OCI-LY3 (cell line): ENCODE results near the gene CXCL1.

Experiments
- H2AFZ ChIP-seq: fragments of 200-600, 300-600 bp; shearing (Covaris generic); 2 replicates; pipeline ENCODE4 v1.6.0; 2014; ENCODE audit warnings: antibody characterized with exemption, low read depth, low read length
- H3K27ac ChIP-seq: fragments of 200-600, 300-600 bp; sonication (generic); 2 replicates; pipeline ENCODE4 v1.5.1; 2014; ENCODE audit warnings: mild to moderate bottlenecking, low read length, moderate library complexity, mixed read lengths
- H3K27me3 ChIP-seq: fragments of 200-600, 300-600 bp; sonication (generic); 2 replicates; pipeline ENCODE4 v1.6.1; 2014; ENCODE audit warnings: low read depth, low read length, mixed read lengths
- H3K36me3 ChIP-seq: fragments of 200-600, 300-600 bp; sonication (generic); replicated peaks from 2 replicates; pipeline ENCODE3; 2014; ENCODE audit warnings: low read depth, low read length, mixed read lengths
- H3K4me1 ChIP-seq: fragments of 300-600, 200-600 bp; sonication (generic); 2 replicates; pipeline ENCODE4 v1.6.1; 2014; ENCODE audit warnings: low read length, mixed read lengths
- H3K4me2 ChIP-seq: fragments of 200-600, 300-600 bp; sonication (generic); 2 replicates; pipeline ENCODE4 v1.6.1; 2014; ENCODE audit warnings: low read length, mixed read lengths
- H3K4me3 ChIP-seq: fragments of 300-600, 200-600 bp; sonication (generic); 2 replicates; pipeline ENCODE4 v1.5.1; 2014; ENCODE audit warnings: antibody characterized with exemption, mild to moderate bottlenecking, low read length, moderate library complexity
- H3K79me2 ChIP-seq: fragments of 300-600, 200-600 bp; shearing (Covaris generic); 2 replicates; pipeline ENCODE4 v1.6.1; 2014; ENCODE audit warnings: mild to moderate bottlenecking, low read length, mixed read lengths
- H3K9ac ChIP-seq: fragments of 300-600, 200-600 bp; shearing (Covaris generic); 2 replicates; pipeline ENCODE4 v1.6.0; 2014; ENCODE audit warnings: mild to moderate bottlenecking, low read length, moderate library complexity
- H3K9me3 ChIP-seq: fragments of 200-600, 300-600 bp; shearing (Covaris generic); 2 replicates; pipeline ENCODE4 v1.6.1; 2014; ENCODE audit warnings: low read length, mixed read lengths; ENCODE audit not compliant: insufficient read depth
- H4K20me1 ChIP-seq: fragments of 200-600, 300-600 bp; sonication (generic); 2 replicates; pipeline ENCODE4 v1.6.1; 2016; ENCODE audit warnings: low read length, mixed read lengths; ENCODE audit not compliant: insufficient read depth
- CTCF ChIP-seq: fragments of 200-600, 300-600 bp; sonication (generic); IDR thresholded peaks from 2 replicates; pipeline ENCODE4 v1.5.1; 2014; ENCODE audit warnings: antibody characterized with exemption, low read length, low read depth
- EZH2phosphoT487 ChIP-seq: fragments of 200-600 bp; shearing (Covaris generic); IDR thresholded peaks from 2 replicates; pipeline ENCODE4 v1.6.1; 2018; ENCODE audit warnings: antibody characterized with exemption, mixed run types, low read depth

Gene CXCL1

GRCh38 chr4:73866246-73866645 lies 2.9 kb upstream of the CXCL1 start:
- TF ChIP-seq EZH2phosphoT487 (no peak), CTCF (no peak)
- no peak overlapping the region for H3K9ac ChIP-seq
- no peaks in the 10 kb centered on the region for H3K79me2 ChIP-seq
- no peak overlapping the region for H3K4me2 ChIP-seq
- no peak overlapping the region for H3K4me3 ChIP-seq
- H3K27ac ChIP-seq = no peak overlapping the region
- no peaks in the 10 kb centered on the region for H3K36me3 ChIP-seq
- no peak overlapping the region for H2AFZ ChIP-seq
- H3K4me1 ChIP-seq = no peaks in the 10 kb centered on the region
- H4K20me1 ChIP-seq = no peaks in the 10 kb centered on the region
- no peaks in the 10 kb centered on the region for H3K9me3 ChIP-seq
- H3K27me3 ChIP-seq = peaks cover 5% of the 10 kb centered on the region; the same call in 1 of the 2 replicates

DNA sequence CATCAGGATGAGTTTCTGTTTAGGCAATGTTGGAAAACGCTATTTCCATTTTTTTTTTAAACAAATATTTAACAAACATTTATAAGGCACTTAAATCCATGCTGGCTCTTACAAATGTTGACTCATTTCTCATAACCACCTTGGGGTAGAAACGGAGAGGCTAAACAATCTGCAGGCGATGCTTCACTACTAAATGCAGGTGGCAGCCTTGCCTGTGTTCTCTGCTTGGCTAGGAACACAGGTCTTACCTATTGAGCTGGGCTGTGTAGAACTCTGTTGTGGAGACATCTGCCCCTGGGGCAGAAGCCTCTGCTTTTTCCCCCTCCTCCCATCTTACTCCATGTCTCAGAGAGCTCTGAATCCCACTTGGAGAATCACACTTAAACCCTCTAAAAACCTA lies 1.4 kb upstream of the CXCL1 start:
- Histone ChIP-seq H3K27ac (no peak overlapping the region), H3K4me3 (no peak overlapping the region), H4K20me1 (no peaks in the 10 kb centered on the region), H3K27me3 (peaks cover 5% of the 10 kb centered on the region; the same call in 1 of the 2 replicates), H3K4me1 (no peaks in the 10 kb centered on the region), H3K9ac (no peak overlapping the region), H3K4me2 (no peak overlapping the region), H3K79me2 (no peaks in the 10 kb centered on the region), H3K9me3 (no peaks in the 10 kb centered on the region), H2AFZ (no peak overlapping the region), H3K36me3 (no peaks in the 10 kb centered on the region)
- no peak; the same call in 1 of the 2 replicates for TF ChIP-seq CTCF
- TF ChIP-seq EZH2phosphoT487 = no peak

DNA sequence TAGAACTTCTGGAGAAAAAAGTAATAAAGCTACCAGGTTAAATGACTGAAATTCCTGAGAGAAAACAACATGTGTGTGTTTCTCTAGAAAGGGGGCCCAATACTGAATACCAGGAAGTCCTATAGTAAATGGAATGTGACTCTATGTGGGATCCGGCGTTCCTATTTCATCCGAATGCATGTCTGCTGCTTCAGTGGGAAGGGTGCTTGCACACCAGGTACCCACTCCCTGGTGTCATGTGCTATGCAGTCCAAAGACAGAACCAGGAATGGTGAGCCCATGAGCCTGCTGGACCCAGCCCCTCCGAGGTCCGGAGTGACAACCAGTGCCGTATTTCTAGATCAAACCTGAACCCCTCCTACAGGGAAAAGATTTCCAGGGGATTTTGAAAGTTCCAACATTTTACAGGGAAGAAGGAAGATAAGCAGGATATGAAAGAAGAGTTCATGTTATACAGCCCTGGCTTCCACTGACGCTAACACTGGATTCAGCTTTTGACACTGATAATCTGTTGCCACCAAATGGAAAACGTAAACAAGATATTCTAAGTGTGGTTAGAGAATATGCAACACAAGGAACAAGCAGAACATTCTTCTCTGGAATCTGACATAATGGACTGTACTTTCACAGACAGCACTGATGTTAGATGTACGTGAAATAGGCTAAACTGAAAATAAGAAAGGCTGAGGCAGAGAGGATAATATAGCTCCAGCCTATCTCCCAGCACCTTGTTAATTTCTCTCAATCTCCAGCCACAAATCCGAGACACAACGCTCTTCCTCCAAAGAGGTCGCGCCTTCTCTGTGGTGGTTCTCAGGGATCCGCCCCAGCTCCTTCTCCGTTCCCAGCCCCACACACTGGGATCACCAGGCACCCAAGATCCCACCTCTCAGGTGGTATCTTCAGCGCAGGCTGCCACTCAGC lies 725 bp upstream of the CXCL1 start:
- Histone ChIP-seq H4K20me1 (no peaks in the 10 kb centered on the region), H3K27ac (no peak overlapping the region), H3K9ac (no peak overlapping the region), H3K9me3 (no peaks in the 10 kb centered on the region), H3K4me3 (no peak overlapping the region), H3K79me2 (no peaks in the 10 kb centered on the region), H2AFZ (no peak overlapping the region), H3K27me3 (peaks cover 5% of the 10 kb centered on the region; the same call in 1 of the 2 replicates), H3K4me2 (no peak overlapping the region), H3K4me1 (no peaks in the 10 kb centered on the region), H3K36me3 (no peaks in the 10 kb centered on the region)
- TF ChIP-seq EZH2phosphoT487 (no peak), CTCF (no peak)

- Histone ChIP-seq H3K4me2 (no peak overlapping the region), H3K79me2 (no peaks in the 10 kb centered on the region)
Measured at GRCh38 chr4:73870260-73870659, 1.1 kb downstream of the CXCL1 start.

More at GRCh38 chr4:73870260-73870659, 1.1 kb downstream of the CXCL1 start:
- Histone ChIP-seq H2AFZ (no peak overlapping the region), H3K36me3 (no peaks in the 10 kb centered on the region), H3K4me1 (no peaks in the 10 kb centered on the region), H3K27me3 (peaks cover 5% of the 10 kb centered on the region; the same call in 1 of the 2 replicates), H4K20me1 (no peaks in the 10 kb centered on the region), H3K4me3 (no peak overlapping the region), H3K9ac (no peak overlapping the region), H3K9me3 (no peaks in the 10 kb centered on the region), H3K27ac (no peak overlapping the region)
- TF ChIP-seq EZH2phosphoT487 (no peak), CTCF (no peak)
